Esophagus muscularis mucosa (tissue), 3 donors: ENCODE data around the gene NRROS.

Experiments
- CTCF ChIP-seq, 3 experiments: fragments of 200-600 bp in 2 of 3; fragments of 450-650 bp in 1 of 3; sonication (generic) in 2 of 3; IDR thresholded peaks; one replicate each; pipeline ENCODE4 v1.5.1; 2017 to 2019; ENCODE audit warnings: antibody characterized with exemption in 3 of 3, mild to moderate bottlenecking in 2 of 3, moderate library complexity in 1 of 3
- EP300 ChIP-seq: sonication (generic); formaldehyde crosslinking; IDR thresholded peaks from one replicate; pipeline ENCODE4 v1.6.1; 2017; ENCODE audit warnings: antibody characterized with exemption

- TF ChIP-seq EP300, result no peak
- no peak for TF ChIP-seq CTCF (IDR thresholded peaks at IDR 0.05)
Observed at GRCh38 chr3:196677353-196677752, 37.9 kb downstream of the NRROS start.
